Left lobe of liver (tissue), 2 donors: Measurements from ENCODE around the gene TPRG1L. TPM values are rescaled to one million over a fixed set of nuclear protein-coding genes. Genes with fewer than 3 reads are reported as not detected.
A peak's percentile ranks its signal among the peaks of the same experiment; 100 is the strongest.
"Not testable (repeated sequence)": the region's sequence is repeated elsewhere in the genome, so short reads cannot be mapped to it uniquely, and the experiment has no call there.

Experiments used
- ATAC-seq: fragments of 200-7000 bp; cut with Tn5 transposase; one replicate; pipeline ENCODE4 v1.9.1; 2020; ENCODE audit warnings: mild to moderate bottlenecking, moderate library complexity
- DNase-seq: peaks from one replicate; pipeline ENCODE4 v3.0.0-alpha.2; 2020; ENCODE audit warnings: low spot score
- total RNA-seq: library from RNA; stranded (reverse); gene quantifications from one replicate; pipeline ENCODE4 v1.2.1, GENCODE V29; 2021
- donor health status: DM: no; HTN: no; CAD: no; lungs with moderate emphysema.
- donor health status: DM: no; HTN: yes; CAD: no.

The TPRG1L gene
- 49.9 TPM for total RNA-seq

GRCh38 chr1:3624200-3625136, at the start of gene TPRG1L:
Gene TPRG1L (plus strand): TSS chr1:3625015. CDS start chr1:3625073, 58 bp downstream.
- DNase-seq = peak; percentile 99
- peak; percentile 92 for ATAC-seq

GRCh38 chr1:3575515-3575914, 49.3 kb upstream of the TPRG1L start:
- ATAC-seq, DNase-seq: not testable (repeated sequence)

- DNase-seq (no peak), ATAC-seq (no peak)
Observed at GRCh38 chr1:3575993-3576392, 48.8 kb upstream of the TPRG1L start.

GRCh38 chr1:3577300-3577699, 47.5 kb upstream of the TPRG1L start:
- DNase-seq = no peak
- ATAC-seq = no peak

GRCh38 chr1:3577711-3578432, 46.9 kb upstream of the TPRG1L start:
- ATAC-seq (no peak), DNase-seq (no peak)

- DNase-seq (no peak), ATAC-seq (no peak)
Observed at GRCh38 chr1:3578433-3578805, 46.4 kb upstream of the TPRG1L start.

GRCh38 chr1:3578906-3579305, 45.9 kb upstream of the TPRG1L start:
- ATAC-seq (no peak), DNase-seq (no peak)

- no peak for ATAC-seq
- no peak for DNase-seq
Observed at GRCh38 chr1:3579626-3580025, 45.2 kb upstream of the TPRG1L start.

GRCh38 chr1:3580231-3580630, 44.6 kb upstream of the TPRG1L start:
- DNase-seq = no peak
- no peak for ATAC-seq

- DNase-seq (no peak), ATAC-seq (no peak)
Observed at GRCh38 chr1:3581296-3582036, 43.3 kb upstream of the TPRG1L start.

- DNase-seq, ATAC-seq: not testable (repeated sequence)
Observed at GRCh38 chr1:3583751-3584150, 41.1 kb upstream of the TPRG1L start.

- no peak for DNase-seq
- no peak for ATAC-seq
Observed at GRCh38 chr1:3584915-3585314, 39.9 kb upstream of the TPRG1L start.

GRCh38 chr1:3585353-3585868, 39.4 kb upstream of the TPRG1L start:
- not testable (repeated sequence) for ATAC-seq, DNase-seq

- ATAC-seq = no peak
- DNase-seq = no peak
Observed at GRCh38 chr1:3585940-3586568, 38.8 kb upstream of the TPRG1L start.

- ATAC-seq (no peak), DNase-seq (no peak)
Observed at GRCh38 chr1:3586986-3587759, 37.6 kb upstream of the TPRG1L start.

- DNase-seq = no peak
- no peak for ATAC-seq
Observed at GRCh38 chr1:3588395-3588794, 36.4 kb upstream of the TPRG1L start.

- ATAC-seq = peak; percentile 38
- no peak for DNase-seq
Observed at GRCh38 chr1:3590139-3590763, 34.6 kb upstream of the TPRG1L start.

- DNase-seq (no peak), ATAC-seq (no peak)
Observed at GRCh38 chr1:3590951-3591865, 33.6 kb upstream of the TPRG1L start.
